HG02759 (cell line): ENCODE data around the gene WIPF3.
"Not testable (repeated sequence)": the region's sequence is repeated elsewhere in the genome, so short reads cannot be mapped to it uniquely, and the experiment has no call there.

Experiments
- ATAC-seq: cut with Tn5 transposase; IDR thresholded peaks from one replicate; pipeline ENCODE4 v1.9.1; 2021; ENCODE audit warnings: mild to moderate bottlenecking, moderate library complexity; ENCODE audit not compliant: unreplicated experiment

Gene WIPF3

DNA sequence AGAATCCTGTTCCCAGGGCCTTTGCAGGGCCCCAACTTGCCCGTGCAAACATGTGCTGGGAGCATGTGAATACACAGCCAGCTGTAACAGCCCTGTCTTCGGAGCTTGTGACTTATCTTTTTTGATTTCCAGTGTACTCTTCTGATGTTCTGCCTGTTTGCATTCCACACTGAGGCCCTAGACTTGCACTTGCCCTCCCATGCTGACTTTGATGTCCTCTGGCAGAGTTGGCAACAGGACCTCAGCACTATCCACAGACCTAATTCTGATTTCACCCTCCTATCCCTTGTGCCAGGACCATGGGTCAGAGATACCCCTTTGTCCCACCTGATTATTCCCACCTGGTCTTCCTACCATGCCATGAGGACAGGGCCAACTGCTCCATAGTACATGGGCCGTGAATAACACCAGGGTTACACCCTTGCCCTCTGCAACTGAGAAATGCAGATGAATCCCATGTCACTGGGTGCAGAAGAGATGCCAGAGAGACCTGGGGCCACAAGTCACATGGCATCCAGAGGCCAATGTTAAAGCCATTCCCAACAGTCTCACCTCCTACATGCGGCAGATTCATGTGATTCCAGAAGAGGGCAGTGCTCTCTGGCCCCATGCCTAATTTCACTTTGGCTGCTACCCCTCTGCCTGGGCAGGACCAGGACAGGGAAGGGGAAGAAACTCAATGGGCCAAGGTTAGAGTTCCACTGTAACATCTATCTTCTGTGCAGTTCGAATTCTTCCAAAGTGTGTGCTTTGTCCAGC lies 140.3 kb downstream of the WIPF3 start:
- no peak for ATAC-seq

GRCh38 chr7:29948587-29948986 lies 142.3 kb downstream of the WIPF3 start:
- no peak for ATAC-seq

DNA sequence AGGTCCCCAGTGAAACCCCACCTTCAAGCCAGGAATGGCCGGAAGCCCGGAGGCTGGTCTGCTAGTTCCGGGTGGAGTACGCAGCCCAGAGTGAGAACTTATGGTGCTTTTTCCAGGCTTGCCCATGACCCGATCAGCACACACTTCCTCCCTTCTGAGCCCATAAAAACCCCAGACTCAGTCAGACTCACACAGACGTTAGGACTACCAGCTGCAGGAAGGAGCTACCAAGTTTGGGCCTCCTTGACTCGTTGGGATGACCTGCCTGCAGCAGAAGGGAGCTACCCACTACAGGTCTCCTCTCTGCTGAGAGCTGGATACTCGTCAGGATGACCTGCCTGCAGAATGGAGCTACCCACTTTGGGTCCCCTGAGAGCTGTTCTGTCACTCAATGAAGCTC lies 144.2 kb downstream of the WIPF3 start:
- ATAC-seq, result no peak

DNA sequence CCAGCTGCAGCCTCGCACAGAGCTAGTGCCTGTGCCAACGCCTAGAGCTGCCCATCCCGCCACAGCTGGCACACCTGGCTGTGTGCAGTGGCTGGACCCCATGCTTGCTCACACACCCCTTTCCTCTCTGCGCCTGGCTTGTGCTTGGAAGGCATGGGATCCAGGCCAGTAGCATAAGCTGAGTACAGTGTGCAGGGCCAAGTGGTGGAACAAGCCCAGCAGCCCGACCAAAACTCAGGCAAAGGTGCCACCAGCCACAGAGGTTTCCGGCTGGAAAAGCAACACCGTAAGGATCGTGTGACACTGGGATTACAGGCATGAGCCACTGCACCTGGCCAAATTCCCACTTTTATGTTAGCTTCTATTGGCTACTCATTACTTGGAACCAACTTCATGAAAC lies 144.9 kb downstream of the WIPF3 start:
- ATAC-seq, result no peak

DNA sequence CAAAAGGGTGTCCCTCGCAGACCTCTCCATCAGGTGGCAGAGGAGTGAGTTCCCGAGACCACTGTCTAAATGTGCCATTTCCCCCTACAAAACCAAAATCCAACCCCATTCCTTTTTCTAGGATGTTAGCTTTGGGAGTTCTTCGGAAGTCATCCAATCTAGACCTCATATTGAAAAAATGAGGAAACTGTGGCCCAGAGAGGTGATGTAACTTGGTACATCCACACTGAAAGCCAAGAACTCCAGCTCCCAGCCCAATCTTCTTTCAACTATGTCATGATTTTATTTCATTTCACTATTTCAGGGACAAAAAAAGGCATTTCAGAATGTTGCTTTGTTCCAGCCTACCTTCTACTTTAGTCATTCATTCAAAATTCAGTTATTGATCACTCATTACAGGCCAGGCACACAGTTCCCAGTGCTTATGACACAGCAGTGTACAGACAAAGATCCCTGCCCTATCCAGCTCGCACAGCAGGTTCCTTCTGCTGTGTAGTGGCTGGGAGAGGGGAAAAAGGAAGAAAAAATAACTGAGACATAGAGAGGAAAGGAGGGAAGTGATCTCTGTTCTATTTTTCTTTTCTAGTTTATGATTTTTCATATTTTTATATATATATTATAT lies 147.5 kb downstream of the WIPF3 start:
- ATAC-seq, result no peak

DNA sequence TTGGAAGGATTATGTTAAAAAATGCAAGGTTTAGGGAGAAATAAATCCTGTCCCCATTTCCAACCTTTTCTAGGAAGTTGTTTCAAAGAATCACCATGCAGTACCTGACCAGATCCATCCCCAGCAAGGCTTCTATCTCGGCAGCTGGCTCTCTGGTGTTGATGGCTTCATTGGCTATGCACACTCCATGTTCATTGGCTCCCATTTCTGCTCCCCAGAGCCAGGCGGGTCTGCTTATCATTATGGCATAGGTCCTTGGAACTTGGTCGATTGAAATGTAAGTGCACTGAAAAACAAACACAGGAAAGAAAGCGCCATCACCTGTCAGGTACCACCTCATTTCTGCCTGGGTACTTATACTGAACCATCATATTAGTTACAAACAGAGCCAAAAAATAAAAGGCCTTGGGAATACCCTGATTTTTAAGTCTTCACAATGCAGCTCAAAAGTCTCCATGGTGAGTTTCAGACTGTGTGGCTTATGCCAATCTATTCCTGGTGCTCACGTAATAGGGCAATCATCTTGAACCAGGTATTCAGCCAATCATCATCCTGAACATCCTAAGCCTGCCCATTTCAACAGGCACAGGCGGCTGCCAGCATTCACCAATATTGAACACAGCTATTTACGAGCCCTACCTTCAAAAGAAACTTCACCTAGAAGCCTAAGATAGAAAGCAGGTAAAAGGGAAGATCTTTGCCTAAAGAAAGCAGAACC lies 148.9 kb downstream of the WIPF3 start:
- ATAC-seq, result no peak

GRCh38 chr7:29955799-29956486 lies 149.6 kb downstream of the WIPF3 start:
- peak; percentile 85 for ATAC-seq

DNA sequence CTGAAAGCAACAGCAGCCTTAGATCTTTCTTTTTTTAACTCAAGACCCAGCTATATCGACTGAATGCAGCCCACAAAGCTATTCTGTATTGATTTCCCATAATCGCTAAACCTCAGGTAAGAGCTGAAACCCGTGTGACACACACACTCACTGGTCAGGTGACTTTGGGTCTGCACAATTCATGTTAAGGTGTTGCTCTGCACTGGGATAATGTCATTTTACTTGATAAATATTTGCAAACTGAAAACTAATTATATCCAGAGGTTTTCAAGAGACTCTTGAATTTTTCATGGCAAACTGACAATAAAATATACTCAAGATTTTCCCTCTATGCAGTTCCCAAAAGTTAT lies 150.2 kb downstream of the WIPF3 start:
- ATAC-seq, result peak; percentile 21

- ATAC-seq, result no peak
These were observed 151.4 kb downstream of the WIPF3 start for GRCh38 chr7:29957521-29958310.

- ATAC-seq, result no peak
These were observed 152.5 kb downstream of the WIPF3 start for GRCh38 chr7:29958667-29959358.

DNA sequence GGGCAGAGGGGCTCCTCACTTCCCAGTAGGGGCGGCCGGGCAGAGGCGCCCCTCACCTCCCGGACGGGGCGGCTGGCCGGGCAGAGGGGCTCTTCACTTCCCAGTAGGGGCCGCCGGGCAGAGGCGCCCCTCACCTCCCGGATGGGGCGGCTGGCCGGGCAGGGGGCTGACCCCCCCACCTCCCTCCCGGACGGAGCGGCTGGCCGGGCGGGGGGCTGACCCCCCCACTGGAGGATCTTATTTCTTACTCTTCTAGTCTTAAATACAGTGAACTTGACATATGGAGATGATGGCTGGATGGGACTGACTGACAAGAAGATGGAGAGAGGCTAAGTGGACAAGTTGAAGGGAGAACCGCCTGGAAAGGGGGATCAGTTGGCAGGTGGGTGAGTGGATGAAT lies 155.3 kb downstream of the WIPF3 start:
- not testable (repeated sequence) for ATAC-seq

DNA sequence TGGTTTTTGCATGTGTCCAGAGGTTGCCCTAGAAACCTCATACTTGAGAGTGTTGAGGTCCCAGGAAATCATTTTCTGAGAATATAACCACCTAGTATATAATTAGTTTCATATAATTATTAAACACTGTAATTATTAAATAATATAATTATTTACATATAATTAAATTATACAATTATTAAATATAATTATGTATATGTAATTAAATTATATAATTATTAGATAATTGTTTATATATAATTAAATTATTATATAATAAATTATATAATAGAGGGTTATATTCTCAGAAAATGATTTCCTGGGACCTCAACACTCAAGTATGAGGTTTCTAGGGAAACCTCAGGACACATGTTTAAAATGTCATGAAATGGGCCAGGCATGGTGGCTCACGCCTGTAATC lies 155.7 kb downstream of the WIPF3 start:
- no peak for ATAC-seq

GRCh38 chr7:29965030-29965429 lies 158.7 kb downstream of the WIPF3 start:
- ATAC-seq, result no peak
